HEK293T (cell line): Measurements from ENCODE around the gene TDG.

Experiments used
- CTCF ChIA-PET: fragments of 350-600 bp; formaldehyde crosslinking; extraction: SDS; loops from one replicate; lab custom pipeline; 2021; ENCODE audit warnings: antibody characterized with exemption, inconsistent platforms; lab: Yijun Ruan, JAX
- POLR2A ChIA-PET: fragments of 350-600 bp; formaldehyde crosslinking; extraction: SDS; loops from one replicate; lab custom pipeline; 2020; ENCODE audit warnings: antibody characterized with exemption, inconsistent platforms; lab: Yijun Ruan, JAX
- DNase-seq: peaks from one replicate; pipeline ENCODE4 v3.0.0; 2012; ENCODE audit warnings: mixed read lengths; ENCODE audit errors: extremely low spot score
- ARNT ChIP-seq: fragments of 450-650 bp; IDR thresholded peaks from 2 replicates; pipeline ENCODE4 v1.6.1; 2017; ENCODE audit warnings: mild to moderate bottlenecking
- BHLHE40 ChIP-seq: fragments of 450-650 bp; IDR thresholded peaks from 2 replicates; pipeline ENCODE4 v1.6.1; 2016; ENCODE audit warnings: mild to moderate bottlenecking, moderate library complexity, borderline replicate concordance
- CTBP1 ChIP-seq: fragments of 450-650 bp; IDR thresholded peaks from 2 replicates; pipeline ENCODE4 v1.6.1; 2016; ENCODE audit warnings: borderline replicate concordance
- ELF4 ChIP-seq: fragments of 450-650 bp; IDR thresholded peaks from 2 replicates; pipeline ENCODE4 v1.6.1; 2017; ENCODE audit warnings: antibody characterized with exemption
- FOXA1 ChIP-seq: fragments of 450-650 bp; IDR thresholded peaks from 2 replicates; pipeline ENCODE4 v1.6.1; 2016; ENCODE audit warnings: mild to moderate bottlenecking
- FOXK2 ChIP-seq: fragments of 450-650 bp; IDR thresholded peaks from 2 replicates; pipeline ENCODE4 v1.6.1; 2016; ENCODE audit warnings: mild to moderate bottlenecking
- FOXM1 ChIP-seq: fragments of 450-650 bp; IDR thresholded peaks from 2 replicates; pipeline ENCODE4 v1.6.1; 2017; ENCODE audit warnings: mild to moderate bottlenecking, borderline replicate concordance
- HDGF ChIP-seq: fragments of 450-650 bp; IDR thresholded peaks from 2 replicates; pipeline ENCODE4 v1.6.1; 2017; ENCODE audit warnings: antibody characterized with exemption, borderline replicate concordance
- L3MBTL2 ChIP-seq: fragments of 450-650 bp; conservative IDR thresholded peaks from 2 replicates; pipeline ENCODE4 v1.6.1; 2016; ENCODE audit warnings: mild to moderate bottlenecking
- LEF1 ChIP-seq: fragments of 450-650 bp; IDR thresholded peaks from 2 replicates; pipeline ENCODE4 v1.6.1; 2017; ENCODE audit warnings: mild to moderate bottlenecking, borderline replicate concordance
- NFRKB ChIP-seq: fragments of 450-650 bp; IDR thresholded peaks from 2 replicates; pipeline ENCODE4 v1.6.1; 2016; ENCODE audit warnings: mild to moderate bottlenecking, moderate library complexity
- SP1 ChIP-seq: fragments of 450-650 bp; IDR thresholded peaks from 2 replicates; pipeline ENCODE4 v1.6.1; 2017
- SUZ12 ChIP-seq: fragments of 450-650 bp; IDR thresholded peaks from 2 replicates; pipeline ENCODE4 v1.6.1; 2016; ENCODE audit warnings: mild to moderate bottlenecking
- TARDBP ChIP-seq: fragments of 450-650 bp; IDR thresholded peaks from 2 replicates; pipeline ENCODE4 v1.6.1; 2016
- ZNF384 ChIP-seq: fragments of 450-650 bp; IDR thresholded peaks from 2 replicates; pipeline ENCODE4 v1.6.1; 2016
- TF ChIP-seq, protein P1 (sequence below): fragments of 450-650 bp; IDR thresholded peaks from 2 replicates; pipeline ENCODE4 v1.6.1; 2016

The TDG gene

DNA sequence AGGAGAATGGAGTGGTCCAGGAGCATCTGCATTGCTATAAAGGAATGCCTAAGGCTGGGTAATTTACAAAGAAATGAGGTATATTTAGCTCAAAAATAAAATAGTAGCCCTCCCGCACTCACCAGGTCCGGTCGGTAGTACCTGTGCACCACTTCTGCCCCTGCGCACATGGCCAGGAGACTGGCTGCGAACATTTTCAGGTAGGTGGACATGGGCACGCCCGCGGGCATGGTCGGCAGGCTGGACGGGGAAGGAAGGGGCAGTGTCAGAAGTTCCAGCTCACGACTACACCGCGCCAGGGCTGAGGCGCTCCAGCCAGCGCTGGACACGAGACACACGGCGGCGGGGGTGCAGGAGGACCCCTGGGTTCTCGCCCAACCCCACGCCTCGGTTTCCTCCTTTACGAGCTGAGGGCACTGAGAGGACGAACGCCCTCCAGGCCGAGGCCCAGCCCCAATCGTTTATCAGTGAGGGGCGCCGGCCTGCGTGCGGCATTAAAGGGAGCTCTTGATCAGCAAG is 9.1 kb upstream of the TDG start:
- CTCF ChIA-PET, result interaction anchor here (0.7 kb wide), 1 partner anchor 9 kb away, joined by 3 read pairs; the partner anchor contains the start of gene TDG
- no peak for DNase-seq
- POLR2A ChIA-PET, result interaction anchor here (0.8 to 6.6 kb wide), 6 partner anchors 10 to 182 kb away, joined by 3 to 111 read pairs (median 5); partner anchors contain the start of genes GLT8D2, HSP90B1, NFYB and TDG
- TF ChIP-seq SUZ12 (no peak), FOXA1 (no peak), SP1 (no peak), LEF1 (no peak), BHLHE40 (no peak), L3MBTL2 (no peak), FOXK2 (no peak)

DNA sequence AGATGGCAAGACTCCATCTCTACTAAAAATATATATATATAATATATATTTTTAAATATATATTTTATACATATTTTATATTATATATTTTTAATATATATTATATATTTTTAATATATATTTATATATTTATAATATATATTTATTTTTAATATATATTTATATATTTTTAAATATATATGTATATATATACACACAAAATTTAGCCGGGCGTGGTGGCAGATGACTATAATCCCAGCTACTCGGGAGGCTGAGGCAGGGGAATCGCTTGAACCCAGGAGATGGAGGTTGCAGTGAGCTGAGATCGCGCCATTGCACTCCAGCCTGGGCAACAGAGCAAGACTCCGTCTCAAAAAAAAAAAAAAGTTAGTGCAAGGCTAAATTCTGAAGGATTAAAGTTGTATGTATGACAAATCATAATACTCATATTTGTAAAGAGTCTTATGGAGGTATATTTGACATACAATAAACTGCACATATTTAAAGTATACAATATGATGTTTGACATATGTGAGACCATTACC is 7.7 kb upstream of the TDG start:
- ChIA-PET CTCF (no interaction called here), POLR2A (interaction anchor here (1.5 to 6.6 kb wide), 2 partner anchors 9 to 28 kb away, joined by 5 to 111 read pairs; partner anchors contain the start of genes HSP90B1 and TDG)
- no peak for TF ChIP-seq BHLHE40
- TF ChIP-seq CTBP1, result no peak
- no peak for TF ChIP-seq FOXM1
- TF ChIP-seq ARNT, result no peak
- TF ChIP-seq ELF4, result no peak
- no peak for TF ChIP-seq FOXK2
- TF ChIP-seq L3MBTL2, result no peak
- TF ChIP-seq NFRKB, result no peak
- no peak for TF ChIP-seq HDGF
- DNase-seq, result no peak

DNA sequence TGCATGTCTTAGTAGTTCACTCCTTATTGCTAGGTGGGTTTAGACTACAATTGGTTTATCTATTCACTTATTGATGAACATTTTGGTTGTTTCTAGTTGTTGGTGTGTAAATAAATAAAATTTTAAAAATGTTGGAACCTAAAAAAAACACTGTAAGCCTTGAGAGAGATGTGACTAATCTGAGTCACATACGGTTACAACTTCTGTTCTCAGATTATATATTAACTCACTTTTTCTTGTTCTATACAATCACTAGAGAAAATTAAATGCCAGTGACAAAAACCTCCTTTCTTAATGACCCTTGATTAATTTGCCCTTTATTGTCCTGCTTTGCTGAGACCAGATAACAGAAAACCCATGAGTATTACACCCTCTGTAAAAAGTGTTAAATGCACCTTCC is 7.1 kb upstream of the TDG start:
- DNase-seq, result no peak
- ChIA-PET CTCF (no interaction called here), POLR2A (interaction anchor here (1.5 kb wide), 1 partner anchor 29 kb away, joined by 5 read pairs; the partner anchor contains the start of gene HSP90B1)
- TF ChIP-seq NFRKB, result no peak
- no peak for TF ChIP-seq FOXA1
- no peak for TF ChIP-seq ZNF384
- TF ChIP-seq SUZ12, result no peak
- no peak for TF ChIP-seq FOXK2
- no peak for TF ChIP-seq FOXM1
- TF ChIP-seq ELF4, result no peak
- TF ChIP-seq TARDBP, result no peak
- no peak for TF ChIP-seq ARNT
- TF ChIP-seq SP1, result no peak
- no peak for TF ChIP-seq HDGF
- TF ChIP-seq BHLHE40, result no peak
- no peak for TF ChIP-seq L3MBTL2
- TF ChIP-seq CTBP1, result no peak
- no peak for TF ChIP-seq LEF1
- TF ChIP-seq, protein P1, sequence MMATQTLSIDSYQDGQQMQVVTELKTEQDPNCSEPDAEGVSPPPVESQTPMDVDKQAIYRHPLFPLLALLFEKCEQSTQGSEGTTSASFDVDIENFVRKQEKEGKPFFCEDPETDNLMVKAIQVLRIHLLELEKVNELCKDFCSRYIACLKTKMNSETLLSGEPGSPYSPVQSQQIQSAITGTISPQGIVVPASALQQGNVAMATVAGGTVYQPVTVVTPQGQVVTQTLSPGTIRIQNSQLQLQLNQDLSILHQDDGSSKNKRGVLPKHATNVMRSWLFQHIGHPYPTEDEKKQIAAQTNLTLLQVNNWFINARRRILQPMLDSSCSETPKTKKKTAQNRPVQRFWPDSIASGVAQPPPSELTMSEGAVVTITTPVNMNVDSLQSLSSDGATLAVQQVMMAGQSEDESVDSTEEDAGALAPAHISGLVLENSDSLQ, result no peak

- CTCF ChIA-PET, result interaction anchor here (1.3 kb wide), 1 partner anchor 148 kb away, joined by 7 read pairs; no protein-coding TSS in a partner anchor
- TF ChIP-seq, protein P1, result peak; percentile 50; the same call in 1 of the 2 replicates
- no peak for TF ChIP-seq BHLHE40
- no peak for TF ChIP-seq HDGF
- no peak for TF ChIP-seq FOXA1
- TF ChIP-seq SUZ12, result no peak
- DNase-seq, result no peak
- POLR2A ChIA-PET, result interaction anchor here (1.0 kb wide), 1 partner anchor 31 kb away, joined by 3 read pairs; no protein-coding TSS in a partner anchor
These were observed 5.0 kb upstream of the TDG start for GRCh38 chr12:103960616-103961227.

- CTCF ChIA-PET, result no interaction called here
- DNase-seq, result no peak
- no peak for TF ChIP-seq LEF1
- TF ChIP-seq, protein P1, result peak; percentile 18; the same call in 1 of the 2 replicates
- POLR2A ChIA-PET, result interaction anchor here (1.0 kb wide), 1 partner anchor 17 kb away, joined by 3 read pairs; no protein-coding TSS in a partner anchor
These were observed 3.2 kb upstream of the TDG start for GRCh38 chr12:103962493-103962892.

GRCh38 chr12:103964805-103965204 is 867 bp upstream of the TDG start:
- ChIA-PET POLR2A (interaction anchor here (1.2 to 4.3 kb wide), 8 partner anchors 9 to 172 kb away, joined by 6 to 111 read pairs (median 10); partner anchors contain the start of genes HSP90B1 and NFYB), CTCF (no interaction called here)
- no peak for DNase-seq
- TF ChIP-seq BHLHE40 (no peak), NFRKB (no peak), FOXM1 (no peak), TARDBP (no peak), LEF1 (no peak), ELF4 (no peak), L3MBTL2 (no peak), ARNT (no peak), FOXK2 (no peak)
- TF ChIP-seq, protein P1, result no peak
